Vagina (tissue), 2 donors: Measurements from ENCODE around the gene ANKS1B. TPM values are rescaled to one million over a fixed set of nuclear protein-coding genes. Genes with fewer than 3 reads are reported as not detected.

ENCODE experiments used
- DNase-seq, 2 donors: peaks; one replicate each; pipeline ENCODE4 v3.0.0-alpha.2; 2017; ENCODE audit errors: extremely low spot score in 2 of 2
- H3K27ac ChIP-seq: fragments of 200-600 bp; sonication (generic); one replicate; pipeline ENCODE4 v1.5.1; 2019
- H3K27me3 ChIP-seq: fragments of 200-600 bp; sonication (generic); one replicate; pipeline ENCODE4 v1.5.1; 2019
- H3K36me3 ChIP-seq, 2 donors: fragments of 200-600 bp; sonication (generic); one replicate each; pipeline ENCODE4 v1.5.1; 2017 to 2019
- H3K4me1 ChIP-seq: fragments of 200-600 bp; sonication (generic); one replicate; pipeline ENCODE4 v1.5.1; 2019
- H3K4me3 ChIP-seq, 2 donors: fragments of 200-600 bp; sonication (generic); 1 replicate in 1 of 2; 2 replicates in 1 of 2; pipeline ENCODE4 v1.5.1; 2016 to 2019
- H3K9me3 ChIP-seq: fragments of 200-600 bp; sonication (generic); one replicate; pipeline ENCODE4 v1.5.1; 2019
- CTCF ChIP-seq, 3 experiments: fragments of 450-650 bp in 2 of 3; fragments of 200-600 bp in 1 of 3; sonication (generic) in 1 of 3; IDR thresholded peaks; one replicate each; pipeline ENCODE4 v1.5.1; 2017 to 2019; ENCODE audit warnings: antibody characterized with exemption in 3 of 3, mild to moderate bottlenecking in 2 of 3, moderate library complexity in 2 of 3
- POLR2A ChIP-seq, 2 donors: fragments of 450-650 bp; IDR thresholded peaks; one replicate each; pipeline ENCODE4 v1.6.1; 2017; ENCODE audit warnings: antibody characterized with exemption in 2 of 2, mild to moderate bottlenecking in 2 of 2, moderate library complexity in 2 of 2
- POLR2AphosphoS5 ChIP-seq, 2 donors: sonication (generic); formaldehyde crosslinking; IDR thresholded peaks; one replicate each; pipeline ENCODE4 v1.9.0; 2017; ENCODE audit warnings: antibody characterized with exemption in 2 of 2, mild to moderate bottlenecking in 2 of 2, low read depth in 1 of 2; ENCODE audit not compliant: insufficient read depth in 1 of 2
- intact Hi-C: fragments of 100-400 bp; cut with DNase I; formaldehyde crosslinking; loops from one replicate; pipeline ENCODE4 v1.15.1; 2023
- total RNA-seq: library from RNA; depleted of rRNA; stranded (reverse); fragments of >200 nt; gene quantifications from one replicate; pipeline ENCODE4 v1.2.3, GENCODE V29; 2016

The ANKS1B gene
- total RNA-seq, 1 donor from 2014 or later: 11.5 TPM

GRCh38 chr12:99948370-99948769 is 36.4 kb downstream of the ANKS1B start:
- no peak for TF ChIP-seq POLR2A (IDR thresholded peaks at IDR 0.05)
- no peak for TF ChIP-seq CTCF (IDR thresholded peaks at IDR 0.05)
- TF ChIP-seq POLR2AphosphoS5 (IDR thresholded peaks at IDR 0.05; ENCODE audit: insufficient read depth in 1 of 2, low read depth in 1 of 2): no peak
- intact Hi-C loops: no loop called here
- no peaks in the 10 kb centered on the region for H3K27me3 ChIP-seq
- no peak overlapping the region for H3K4me3 ChIP-seq
- no peak for DNase-seq
- no peaks in the 10 kb centered on the region for H3K9me3 ChIP-seq
- H3K4me1 ChIP-seq: no peaks in the 10 kb centered on the region
- H3K27ac ChIP-seq: no peak overlapping the region
- H3K36me3 ChIP-seq: no peaks in the 10 kb centered on the region

- no peak overlapping the region for H3K4me3 ChIP-seq
- DNase-seq: no peak
Observed at GRCh38 chr12:99946131-99946530, 38.6 kb downstream of the ANKS1B start.

GRCh38 chr12:99935608-99936007 is 49.1 kb downstream of the ANKS1B start:
- no peaks in the 10 kb centered on the region for H3K36me3 ChIP-seq

More at GRCh38 chr12:99946131-99946530, 38.6 kb downstream of the ANKS1B start:
- Histone ChIP-seq H3K4me1 (no peaks in the 10 kb centered on the region), H3K9me3 (no peaks in the 10 kb centered on the region), H3K36me3 (no peaks in the 10 kb centered on the region), H3K27me3 (no peaks in the 10 kb centered on the region), H3K27ac (no peak overlapping the region)
- intact Hi-C loops: no loop called here
- TF ChIP-seq POLR2AphosphoS5 (IDR thresholded peaks at IDR 0.05; ENCODE audit: insufficient read depth in 1 of 2, low read depth in 1 of 2) (no peak), CTCF (IDR thresholded peaks at IDR 0.05) (no peak), POLR2A (IDR thresholded peaks at IDR 0.05) (no peak)

GRCh38 chr12:99926511-99927169 is 58.1 kb downstream of the ANKS1B start:
- H3K27ac ChIP-seq: no peak overlapping the region
- no peaks in the 10 kb centered on the region for H3K27me3 ChIP-seq
- no peaks in the 10 kb centered on the region for H3K4me1 ChIP-seq

More at GRCh38 chr12:99935608-99936007, 49.1 kb downstream of the ANKS1B start:
- H3K27ac ChIP-seq: no peak overlapping the region
- no peak overlapping the region for H3K4me3 ChIP-seq
- H3K9me3 ChIP-seq: no peaks in the 10 kb centered on the region
- intact Hi-C loops: no loop called here
- DNase-seq: no peak
- no peak for TF ChIP-seq CTCF (IDR thresholded peaks at IDR 0.05)
- TF ChIP-seq POLR2AphosphoS5 (IDR thresholded peaks at IDR 0.05; ENCODE audit: insufficient read depth in 1 of 2, low read depth in 1 of 2): no peak
- TF ChIP-seq POLR2A (IDR thresholded peaks at IDR 0.05): no peak
- H3K27me3 ChIP-seq: no peaks in the 10 kb centered on the region
- H3K4me1 ChIP-seq: no peaks in the 10 kb centered on the region

More at GRCh38 chr12:99926511-99927169, 58.1 kb downstream of the ANKS1B start:
- no peaks in the 10 kb centered on the region for H3K36me3 ChIP-seq
- H3K9me3 ChIP-seq: no peaks in the 10 kb centered on the region
- no peak for DNase-seq
- intact Hi-C loops: no loop called here
- H3K4me3 ChIP-seq: no peak overlapping the region
- TF ChIP-seq CTCF (IDR thresholded peaks at IDR 0.05) (no peak), POLR2AphosphoS5 (IDR thresholded peaks at IDR 0.05; ENCODE audit: insufficient read depth in 1 of 2, low read depth in 1 of 2) (no peak), POLR2A (IDR thresholded peaks at IDR 0.05) (no peak)
